ENCODE data around the gene DOP1A.

Gene DOP1A

DNA sequence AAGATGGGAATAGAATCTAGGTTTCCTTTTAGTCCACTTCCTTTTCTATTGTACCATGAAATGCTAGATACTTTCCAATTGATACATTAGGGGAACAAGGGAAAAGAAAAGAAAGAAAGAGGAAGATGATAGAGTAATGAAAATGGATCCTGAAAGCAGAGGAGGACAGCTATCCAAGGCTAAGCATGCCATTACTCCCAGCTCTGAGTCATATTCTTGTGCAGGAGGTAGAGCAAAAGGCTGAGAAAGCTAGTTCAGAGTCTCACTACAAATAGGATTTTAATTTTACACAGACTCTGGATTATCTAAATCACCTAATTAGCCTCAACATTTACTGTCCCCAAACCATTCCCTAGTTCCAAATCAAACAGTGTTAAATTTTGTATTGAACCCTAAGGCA, 149.3 kb downstream of the DOP1A start:
- no peak overlapping the region for H3K4me3 ChIP-seq (ENCODE audit: low read length)
- TF ChIP-seq CTCF (conservative IDR thresholded peaks at IDR 0.05; ENCODE audit: low read length): no peak
- DNase-seq (ENCODE audit: low read depth): no peak

All from AG10803 (cell line).